ENCODE measurements around the gene RBM14.

GRCh38 chr11:66670816-66671215 is 54.4 kb downstream of the RBM14 start:
- TF ChIP-seq EZH2phosphoT487 (IDR thresholded peaks at IDR 0.05; ENCODE audit: low read length) (no peak), CTCF (IDR thresholded peaks at IDR 0.05; ENCODE audit: low read length) (no peak)
